Measurements from ENCODE around the gene NPLOC4. TPM values are rescaled to one million over a fixed set of nuclear protein-coding genes. Genes with fewer than 3 reads are reported as not detected.
A peak's percentile ranks its signal among the peaks of the same experiment; 100 is the strongest.

The NPLOC4 gene
- total and polyA plus RNA-seq, 9 of the 15 experiments (the other 6 are each of a cell fraction or from before 2014, with no cell fraction given): 1.5 to 116 (median 64.5) TPM

DNA sequence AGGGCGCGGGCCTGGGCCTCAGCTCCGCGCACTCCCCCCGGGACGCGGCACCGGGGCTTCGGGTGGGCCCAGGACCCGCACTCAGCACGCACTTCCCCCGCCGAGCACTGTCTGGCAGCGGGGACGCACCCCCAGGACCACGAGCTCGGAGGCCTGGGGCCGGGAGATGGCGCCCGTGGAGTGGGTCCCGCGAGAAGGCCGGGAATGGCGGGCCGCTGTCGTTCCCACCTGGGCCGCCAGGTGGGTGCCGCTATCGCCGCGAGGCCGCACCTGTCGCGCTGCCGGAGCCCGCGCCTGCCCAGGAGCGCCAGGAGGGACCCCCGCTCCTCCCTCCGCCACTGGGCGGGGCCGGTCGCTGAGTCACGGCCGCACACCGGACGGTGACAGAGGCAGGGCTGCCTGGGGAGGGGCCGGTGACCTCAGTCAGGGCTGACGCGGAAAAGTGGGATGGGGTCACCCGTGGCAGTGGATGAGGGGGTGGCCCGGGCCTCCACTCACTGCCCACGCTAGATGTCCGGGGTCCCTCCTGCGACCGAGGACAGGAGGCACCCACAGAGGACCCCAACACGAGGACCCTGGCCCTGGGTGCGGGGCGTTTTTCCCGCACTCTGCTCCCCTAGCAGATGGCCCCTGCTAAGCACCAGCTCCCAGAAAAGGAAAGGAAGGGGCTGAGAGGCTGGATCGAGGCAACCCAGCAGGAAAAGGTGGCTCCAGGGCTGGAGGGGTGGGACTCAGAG, 117.5 kb downstream of the NPLOC4 start (continued):
- no peak for TF ChIP-seq PRPF4 (IDR thresholded peaks at IDR 0.05; ENCODE audit: insufficient read depth, low read depth, low read length, poor library complexity, severe bottlenecking)
- no peak for TF ChIP-seq ZNF3 (CRISPR knock-in tag; IDR thresholded peaks at IDR 0.05)
- no peak for TF ChIP-seq MCM5 (IDR thresholded peaks at IDR 0.05; ENCODE audit: low read depth)
- no peak for TF ChIP-seq POLR3A (IDR thresholded peaks at IDR 0.05; ENCODE audit: borderline replicate concordance, extremely low read depth, insufficient read depth, insufficient read length)
- no peak for TF ChIP-seq HSF4 (CRISPR knock-in tag; IDR thresholded peaks at IDR 0.05; ENCODE audit: borderline replicate concordance)
- TF ChIP-seq ZNF140 (CRISPR knock-in tag; IDR thresholded peaks at IDR 0.05): no peak
- TF ChIP-seq, protein P1, sequence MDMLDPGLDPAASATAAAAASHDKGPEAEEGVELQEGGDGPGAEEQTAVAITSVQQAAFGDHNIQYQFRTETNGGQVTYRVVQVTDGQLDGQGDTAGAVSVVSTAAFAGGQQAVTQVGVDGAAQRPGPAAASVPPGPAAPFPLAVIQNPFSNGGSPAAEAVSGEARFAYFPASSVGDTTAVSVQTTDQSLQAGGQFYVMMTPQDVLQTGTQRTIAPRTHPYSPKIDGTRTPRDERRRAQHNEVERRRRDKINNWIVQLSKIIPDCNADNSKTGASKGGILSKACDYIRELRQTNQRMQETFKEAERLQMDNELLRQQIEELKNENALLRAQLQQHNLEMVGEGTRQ (CRISPR knock-in tag; IDR thresholded peaks at IDR 0.05): no peak
- TF ChIP-seq, protein P2, sequence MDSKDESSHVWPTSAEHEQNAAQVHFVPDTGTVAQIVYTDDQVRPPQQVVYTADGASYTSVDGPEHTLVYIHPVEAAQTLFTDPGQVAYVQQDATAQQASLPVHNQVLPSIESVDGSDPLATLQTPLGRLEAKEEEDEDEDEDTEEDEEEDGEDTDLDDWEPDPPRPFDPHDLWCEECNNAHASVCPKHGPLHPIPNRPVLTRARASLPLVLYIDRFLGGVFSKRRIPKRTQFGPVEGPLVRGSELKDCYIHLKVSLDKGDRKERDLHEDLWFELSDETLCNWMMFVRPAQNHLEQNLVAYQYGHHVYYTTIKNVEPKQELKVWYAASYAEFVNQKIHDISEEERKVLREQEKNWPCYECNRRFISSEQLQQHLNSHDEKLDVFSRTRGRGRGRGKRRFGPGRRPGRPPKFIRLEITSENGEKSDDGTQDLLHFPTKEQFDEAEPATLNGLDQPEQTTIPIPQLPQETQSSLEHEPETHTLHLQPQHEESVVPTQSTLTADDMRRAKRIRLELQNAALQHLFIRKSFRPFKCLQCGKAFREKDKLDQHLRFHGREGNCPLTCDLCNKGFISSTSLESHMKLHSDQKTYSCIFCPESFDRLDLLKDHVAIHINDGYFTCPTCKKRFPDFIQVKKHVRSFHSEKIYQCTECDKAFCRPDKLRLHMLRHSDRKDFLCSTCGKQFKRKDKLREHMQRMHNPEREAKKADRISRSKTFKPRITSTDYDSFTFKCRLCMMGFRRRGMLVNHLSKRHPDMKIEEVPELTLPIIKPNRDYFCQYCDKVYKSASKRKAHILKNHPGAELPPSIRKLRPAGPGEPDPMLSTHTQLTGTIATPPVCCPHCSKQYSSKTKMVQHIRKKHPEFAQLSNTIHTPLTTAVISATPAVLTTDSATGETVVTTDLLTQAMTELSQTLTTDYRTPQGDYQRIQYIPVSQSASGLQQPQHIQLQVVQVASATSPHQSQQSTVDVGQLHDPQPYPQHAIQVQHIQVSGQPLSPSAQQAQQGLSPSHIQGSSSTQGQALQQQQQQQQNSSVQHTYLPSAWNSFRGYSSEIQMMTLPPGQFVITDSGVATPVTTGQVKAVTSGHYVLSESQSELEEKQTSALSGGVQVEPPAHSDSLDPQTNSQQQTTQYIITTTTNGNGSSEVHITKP (IDR thresholded peaks at IDR 0.05; ENCODE audit: partially characterized antibody): no peak
- TF ChIP-seq, protein P3, sequence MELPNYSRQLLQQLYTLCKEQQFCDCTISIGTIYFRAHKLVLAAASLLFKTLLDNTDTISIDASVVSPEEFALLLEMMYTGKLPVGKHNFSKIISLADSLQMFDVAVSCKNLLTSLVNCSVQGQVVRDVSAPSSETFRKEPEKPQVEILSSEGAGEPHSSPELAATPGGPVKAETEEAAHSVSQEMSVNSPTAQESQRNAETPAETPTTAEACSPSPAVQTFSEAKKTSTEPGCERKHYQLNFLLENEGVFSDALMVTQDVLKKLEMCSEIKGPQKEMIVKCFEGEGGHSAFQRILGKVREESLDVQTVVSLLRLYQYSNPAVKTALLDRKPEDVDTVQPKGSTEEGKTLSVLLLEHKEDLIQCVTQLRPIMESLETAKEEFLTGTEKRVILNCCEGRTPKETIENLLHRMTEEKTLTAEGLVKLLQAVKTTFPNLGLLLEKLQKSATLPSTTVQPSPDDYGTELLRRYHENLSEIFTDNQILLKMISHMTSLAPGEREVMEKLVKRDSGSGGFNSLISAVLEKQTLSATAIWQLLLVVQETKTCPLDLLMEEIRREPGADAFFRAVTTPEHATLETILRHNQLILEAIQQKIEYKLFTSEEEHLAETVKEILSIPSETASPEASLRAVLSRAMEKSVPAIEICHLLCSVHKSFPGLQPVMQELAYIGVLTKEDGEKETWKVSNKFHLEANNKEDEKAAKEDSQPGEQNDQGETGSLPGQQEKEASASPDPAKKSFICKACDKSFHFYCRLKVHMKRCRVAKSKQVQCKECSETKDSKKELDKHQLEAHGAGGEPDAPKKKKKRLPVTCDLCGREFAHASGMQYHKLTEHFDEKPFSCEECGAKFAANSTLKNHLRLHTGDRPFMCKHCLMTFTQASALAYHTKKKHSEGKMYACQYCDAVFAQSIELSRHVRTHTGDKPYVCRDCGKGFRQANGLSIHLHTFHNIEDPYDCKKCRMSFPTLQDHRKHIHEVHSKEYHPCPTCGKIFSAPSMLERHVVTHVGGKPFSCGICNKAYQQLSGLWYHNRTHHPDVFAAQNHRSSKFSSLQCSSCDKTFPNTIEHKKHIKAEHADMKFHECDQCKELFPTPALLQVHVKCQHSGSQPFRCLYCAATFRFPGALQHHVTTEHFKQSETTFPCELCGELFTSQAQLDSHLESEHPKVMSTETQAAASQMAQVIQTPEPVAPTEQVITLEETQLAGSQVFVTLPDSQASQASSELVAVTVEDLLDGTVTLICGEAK (IDR thresholded peaks at IDR 0.05): peak; percentile 15; the same call in 1 of the 2 replicates
- TF ChIP-seq, protein P3 (CRISPR knock-in tag; IDR thresholded peaks at IDR 0.05): no peak
- TF ChIP-seq SETDB1 (IDR thresholded peaks at IDR 0.05; ENCODE audit: low read length): no peak
- no peak for TF ChIP-seq SMAD1 (IDR thresholded peaks at IDR 0.05; ENCODE audit: low read depth, low read length, partially characterized antibody)
- TF ChIP-seq ZNF347 (CRISPR knock-in tag; IDR thresholded peaks at IDR 0.05; ENCODE audit: low read depth): no peak

Measured in K562 (cell line).